ENCODE results near the gene ENTPD8.

DNA sequence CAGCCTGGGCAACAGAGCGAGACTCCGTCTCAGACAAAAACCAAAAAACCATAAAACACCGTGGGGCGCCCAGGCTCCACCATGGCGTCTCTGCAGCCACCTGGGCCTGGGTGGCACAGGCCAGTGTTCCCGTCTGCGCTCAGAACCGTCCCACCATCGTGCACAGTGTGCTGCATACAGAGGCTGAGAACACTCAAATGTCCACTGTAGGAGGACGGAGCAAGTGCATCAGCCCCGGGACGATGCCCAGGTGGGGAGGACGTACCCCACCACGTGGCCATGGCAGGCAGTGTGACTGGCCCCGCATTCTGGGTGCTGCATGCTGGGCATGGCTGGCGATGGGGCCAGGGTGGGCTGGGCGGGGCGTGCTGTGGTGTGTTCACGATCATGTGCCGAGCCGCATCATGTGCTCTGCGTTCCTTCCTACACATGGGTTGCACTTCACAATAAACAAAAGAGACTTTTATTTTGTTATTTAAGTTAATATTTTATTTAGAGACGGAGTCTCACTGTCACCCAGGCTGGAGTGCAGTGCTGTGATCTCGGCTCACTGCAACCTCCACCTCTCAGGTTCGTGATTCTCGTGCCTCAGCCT lies 56.0 kb downstream of the ENTPD8 start:
- TF ChIP-seq, protein P1, sequence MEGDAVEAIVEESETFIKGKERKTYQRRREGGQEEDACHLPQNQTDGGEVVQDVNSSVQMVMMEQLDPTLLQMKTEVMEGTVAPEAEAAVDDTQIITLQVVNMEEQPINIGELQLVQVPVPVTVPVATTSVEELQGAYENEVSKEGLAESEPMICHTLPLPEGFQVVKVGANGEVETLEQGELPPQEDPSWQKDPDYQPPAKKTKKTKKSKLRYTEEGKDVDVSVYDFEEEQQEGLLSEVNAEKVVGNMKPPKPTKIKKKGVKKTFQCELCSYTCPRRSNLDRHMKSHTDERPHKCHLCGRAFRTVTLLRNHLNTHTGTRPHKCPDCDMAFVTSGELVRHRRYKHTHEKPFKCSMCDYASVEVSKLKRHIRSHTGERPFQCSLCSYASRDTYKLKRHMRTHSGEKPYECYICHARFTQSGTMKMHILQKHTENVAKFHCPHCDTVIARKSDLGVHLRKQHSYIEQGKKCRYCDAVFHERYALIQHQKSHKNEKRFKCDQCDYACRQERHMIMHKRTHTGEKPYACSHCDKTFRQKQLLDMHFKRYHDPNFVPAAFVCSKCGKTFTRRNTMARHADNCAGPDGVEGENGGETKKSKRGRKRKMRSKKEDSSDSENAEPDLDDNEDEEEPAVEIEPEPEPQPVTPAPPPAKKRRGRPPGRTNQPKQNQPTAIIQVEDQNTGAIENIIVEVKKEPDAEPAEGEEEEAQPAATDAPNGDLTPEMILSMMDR (conservative IDR thresholded peaks at IDR 0.05; ENCODE audit: low read depth, low read length) = no peak
- TF ChIP-seq EZH2 (IDR thresholded peaks at IDR 0.05; ENCODE audit: low read length, unreplicated experiment) = no peak
